Activated CD4-positive, alpha-beta T cell treated with anti-CD3 and anti-CD28 coated beads for 24 hours (primary cell): ENCODE measurements around the gene NSUN6.

Experiments
- DNase-seq, 2 donors: peaks; one replicate each; pipeline ENCODE4 v3.0.0-alpha.2; 2020; ENCODE audit warnings: low read depth in 2 of 2

The NSUN6 gene

DNA sequence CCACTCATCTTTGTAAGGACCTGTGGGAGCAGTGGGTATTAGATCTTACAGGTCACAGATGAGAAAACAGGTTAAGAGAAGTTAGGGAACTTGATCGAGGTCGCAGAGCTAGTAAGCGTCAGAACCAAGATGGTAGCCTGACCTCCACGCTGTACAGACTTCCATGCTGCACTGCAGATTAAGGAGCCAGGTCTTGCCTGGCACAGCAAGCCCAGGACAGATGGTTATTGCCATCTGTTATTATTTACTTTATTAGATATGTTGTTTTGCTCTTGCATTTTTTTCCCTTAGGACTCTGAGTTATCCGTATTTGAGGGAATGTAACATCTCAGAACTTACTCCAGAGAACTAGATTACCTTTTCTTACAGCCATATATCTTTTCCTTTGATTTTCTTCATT, 147.2 kb downstream of the NSUN6 start:
- no peak for DNase-seq

DNA sequence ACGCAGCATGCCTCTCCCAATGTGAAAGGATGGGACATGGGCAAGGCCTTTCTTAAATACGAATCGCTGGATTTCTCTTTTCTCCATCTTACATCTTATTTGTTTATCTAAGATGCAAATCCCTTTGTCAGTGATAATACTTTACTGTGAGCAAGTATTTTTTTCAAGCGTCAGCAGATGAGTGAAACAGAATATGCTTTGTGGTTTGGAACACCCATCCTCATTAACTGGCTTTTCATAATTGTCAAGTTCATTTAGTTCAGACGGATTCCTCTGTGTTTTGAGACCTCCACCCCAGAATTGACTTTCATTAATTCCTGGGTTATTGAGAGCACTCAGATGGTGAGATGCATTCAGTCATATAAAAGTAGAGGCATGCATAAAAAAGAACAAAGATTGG, 149.8 kb downstream of the NSUN6 start:
- DNase-seq: no peak

- DNase-seq: no peak
Observed at GRCh38 chr10:18501198-18501597, 150.2 kb downstream of the NSUN6 start.

GRCh38 chr10:18500576-18500975, 150.8 kb downstream of the NSUN6 start:
- DNase-seq: no peak

DNA sequence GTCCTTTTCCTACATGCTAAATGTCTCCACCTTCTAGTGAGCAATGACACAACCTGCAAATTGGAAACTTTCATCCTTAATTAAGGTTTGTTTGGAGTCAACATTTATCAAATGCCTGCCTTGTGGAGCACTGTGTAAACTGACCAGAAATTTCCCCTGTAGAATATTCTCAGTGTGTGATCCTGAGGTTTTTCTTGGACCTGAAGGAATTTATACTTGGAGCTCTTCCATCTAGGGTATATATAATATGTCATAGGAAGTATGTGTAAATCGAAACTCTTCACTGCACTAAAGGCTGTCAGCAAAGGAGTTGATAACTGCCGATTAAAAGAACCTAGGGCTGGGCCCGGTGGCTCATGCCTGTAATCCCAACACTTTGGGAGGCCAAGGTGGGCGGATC, 152.4 kb downstream of the NSUN6 start:
- DNase-seq: no peak

- no peak for DNase-seq
Observed at GRCh38 chr10:18497806-18498369, 153.5 kb downstream of the NSUN6 start.
